ENCODE results near the gene NADK2. TPM values are rescaled to one million over a fixed set of nuclear protein-coding genes. Genes with fewer than 3 reads are reported as not detected.

Gene NADK2
- total RNA-seq, 1 experiment from 2014 or later, result 12.2 TPM

GRCh38 chr5:36160617-36161016 lies 81.1 kb downstream of the NADK2 start:
- H2AFZ ChIP-seq (ENCODE audit: low read length), result no peak overlapping the region
- no peak overlapping the region for H3K23ac ChIP-seq (ENCODE audit: insufficient read length, low read depth, low read length)
- no peak overlapping the region for H3K4me3 Mint-ChIP-seq
- no peak for TF ChIP-seq CTCF (conservative IDR thresholded peaks at IDR 0.05)
- no peak overlapping the region for H3K4ac ChIP-seq (ENCODE audit: low read depth, low read length)
- H3K9ac ChIP-seq (ENCODE audit: extremely low read depth, insufficient read length, low read length), result no peak overlapping the region
- H3K56ac ChIP-seq (ENCODE audit: insufficient read length, low read depth, low read length), result no peak overlapping the region
- no peak for DNase-seq
- H3K14ac ChIP-seq (ENCODE audit: insufficient read depth, low read length), result no peak overlapping the region
- no peak overlapping the region for H3K4me2 ChIP-seq (ENCODE audit: insufficient read depth, insufficient read length, low read length)
- no peaks in the 10 kb centered on the region for H3K27me3 Mint-ChIP-seq (ENCODE audit: low read depth)
- no peaks in the 10 kb centered on the region for H3K23me2 ChIP-seq (ENCODE audit: insufficient read length, low read depth, low read length, poor library complexity, severe bottlenecking)
- H2BK15ac ChIP-seq (ENCODE audit: low read depth, low read length), result no peak overlapping the region
- no peak overlapping the region for H3K18ac ChIP-seq (ENCODE audit: insufficient read length, low read depth, low read length)
- no peak overlapping the region for H2AK5ac ChIP-seq (ENCODE audit: insufficient read length, low read length)
- H4K5ac ChIP-seq (ENCODE audit: insufficient read length, low read depth, low read length), result no peak overlapping the region
- WGBS (ENCODE audit: extremely low coverage, insufficient read length, low lambda C conversion rate), result no CpG with 5 or more reads among the region's 3 CpGs
- H2BK12ac ChIP-seq (ENCODE audit: insufficient read length, low read depth, low read length), result no peak overlapping the region
- peaks cover 45 to 78% (median 70%) of the 10 kb centered on the region in 3 experiments; a peak in 6 of 7 replicates for H3K36me3 Mint-ChIP-seq (ENCODE audit: insufficient read depth in 1 of 3, low read depth in 3 of 3)
- H3K27me3 ChIP-seq (ENCODE audit: insufficient read depth, low read length), result no peaks in the 10 kb centered on the region
- no peaks in the 10 kb centered on the region for H3K9me3 ChIP-seq (ENCODE audit: control insufficient read depth, low read depth, low read length)
- H3K79me1 ChIP-seq (ENCODE audit: insufficient read depth, low read depth, low read length, poor library complexity, severe bottlenecking), result peaks cover 10% of the 10 kb centered on the region
- no peaks in the 10 kb centered on the region for H4K20me1 ChIP-seq (ENCODE audit: control insufficient read depth, insufficient read depth, insufficient read length)
- no peak overlapping the region for H4K91ac ChIP-seq (ENCODE audit: insufficient read length, low read depth, low read length)
- H2BK120ac ChIP-seq (ENCODE audit: low read depth, low read length, poor library complexity, severe bottlenecking), result no peak overlapping the region
- peaks cover 0 to 11% of the 10 kb centered on the region in 2 experiments; a peak in 2 of 4 replicates for H3K4me1 Mint-ChIP-seq
- H3K27ac ChIP-seq (ENCODE audit: insufficient read length, low read depth, low read length), result no peak overlapping the region
- no peak overlapping the region for H3K27ac Mint-ChIP-seq
- no peak overlapping the region for H2BK5ac ChIP-seq (ENCODE audit: insufficient read length, low read length)
- H3K9me3 Mint-ChIP-seq, result no peaks in the 10 kb centered on the region
- no peaks in the 10 kb centered on the region for H3K4me1 ChIP-seq (ENCODE audit: insufficient read depth, low read length)
- H2BK20ac ChIP-seq (ENCODE audit: low read depth, low read length, poor library complexity, severe bottlenecking), result no peak overlapping the region
- H3K79me2 ChIP-seq (ENCODE audit: insufficient read depth, low read length), result 0 out of 2 replicates have a peak, but pooled peaks cover 2% of the 10 kb centered on the region
- H3T11ph ChIP-seq (ENCODE audit: low read length), result no peak overlapping the region
- H4K8ac ChIP-seq (replicated peaks; ENCODE audit: insufficient read length, low read depth, low read length), result no peak overlapping the region
